Right renal cortex interstitium (tissue), 3 donors: Measurements from ENCODE around the gene OR52D1. TPM values are rescaled to one million over a fixed set of nuclear protein-coding genes. Genes with fewer than 3 reads are reported as not detected.

ENCODE experiments used
- DNase-seq, 3 donors: peaks; one replicate each; pipeline ENCODE4 v3.0.0-alpha.2; 2013; ENCODE audit warnings: low read depth in 3 of 3, low spot score in 2 of 3
- polyA plus RNA-seq, 3 donors: library from polyadenylated mRNA; unstranded; fragments of 120-200 nt; gene quantifications; one replicate each; pipeline ENCODE4 v1.2.1, GENCODE V29; 2013; ENCODE audit not compliant: insufficient read length in 3 of 3

Gene OR52D1
- polyA plus RNA-seq, 3 donors: not detected

DNA sequence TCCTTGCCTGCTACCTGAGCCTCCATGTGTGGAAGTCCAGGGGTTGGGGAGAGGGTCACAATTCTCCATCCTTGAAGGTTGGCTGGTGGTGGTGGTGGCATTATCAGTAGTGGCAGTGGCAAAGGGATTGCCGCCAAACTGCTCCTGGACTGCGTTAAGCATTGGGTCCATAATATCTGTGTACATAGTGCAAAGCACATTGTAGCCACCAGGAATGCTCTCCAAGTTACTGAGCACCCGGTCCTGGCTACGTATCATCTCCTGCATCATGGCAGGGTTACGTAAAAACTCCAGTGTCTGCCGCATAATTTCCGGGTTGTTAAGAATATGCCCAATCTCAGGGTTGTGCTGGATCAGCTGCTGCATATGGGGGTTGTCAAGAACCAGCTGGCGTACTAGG lies 20.1 kb downstream of the OR52D1 start:
- DNase-seq: no peak

GRCh38 chr11:5509803-5510202 lies 21.3 kb downstream of the OR52D1 start, which contains the start of gene UBQLN3:
TSS of gene UBQLN3 (minus strand) at chr11:5509957. CDS start at chr11:5509558, 399 bp downstream.
- no peak for DNase-seq

DNA sequence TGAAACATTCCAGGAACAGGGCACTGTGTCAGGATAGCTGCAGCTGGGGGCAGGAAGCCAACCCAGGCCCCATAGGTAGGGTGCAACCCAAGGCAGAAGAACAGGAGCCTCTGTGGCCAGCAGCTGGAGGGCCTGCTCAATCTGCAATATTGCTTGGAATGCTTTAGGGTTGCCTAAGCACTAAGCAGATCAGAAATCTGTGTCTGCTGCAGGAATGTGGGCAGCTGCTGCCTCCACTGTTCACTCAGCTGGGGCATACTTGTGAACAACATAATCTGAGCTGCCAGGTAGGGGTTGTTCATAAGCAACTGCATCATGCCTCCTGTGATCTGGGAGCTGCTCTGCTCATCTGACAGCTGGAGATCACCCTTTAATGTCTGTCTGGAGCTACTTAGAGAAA lies 26.4 kb downstream of the OR52D1 start:
- no peak for DNase-seq

DNA sequence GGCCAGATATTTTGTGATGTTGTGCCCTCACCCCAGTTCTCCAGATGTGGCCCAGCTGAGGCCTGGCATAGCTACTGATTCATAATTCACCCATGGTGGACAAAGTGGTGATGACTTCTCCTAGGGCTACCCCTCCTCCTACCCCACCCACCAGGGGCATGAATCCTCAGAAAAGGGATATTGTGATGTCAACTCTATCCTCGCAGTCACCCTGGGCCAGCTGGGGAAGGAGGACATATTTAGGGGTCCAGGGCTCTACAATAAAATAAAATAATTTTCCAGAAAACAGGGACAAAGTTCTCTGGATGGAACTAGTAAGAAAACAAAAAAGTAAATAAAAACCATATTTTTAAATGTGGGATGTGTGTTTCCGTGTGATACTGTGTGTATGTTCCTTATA lies 28.1 kb downstream of the OR52D1 start, which contains the start of gene UBQLNL:
TSS of gene UBQLNL (minus strand) at position 101 of the 400 bp plus-strand sequence. CDS start 258 bp downstream, outside the sequence.
- no peak for DNase-seq

DNA sequence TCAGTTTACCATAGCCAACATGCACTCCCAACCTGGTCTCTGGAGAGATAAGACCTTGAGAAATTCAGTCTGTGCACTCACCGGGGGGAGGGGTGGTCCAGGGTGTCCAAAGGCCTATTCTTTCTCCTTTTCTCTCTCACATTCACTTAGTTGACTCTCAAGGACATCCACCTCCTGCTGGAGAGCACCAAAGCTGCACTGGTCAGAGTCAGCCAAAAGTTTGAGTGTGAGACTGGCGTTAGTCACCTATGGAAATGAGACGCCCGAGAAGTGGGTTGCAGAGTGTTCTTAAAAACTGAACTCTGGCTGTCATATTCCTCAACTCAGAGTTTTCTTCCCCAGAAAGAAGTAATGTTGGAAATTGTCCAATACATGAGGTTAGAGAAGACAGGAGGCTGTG lies 33.1 kb downstream of the OR52D1 start:
- DNase-seq: no peak

- no peak for DNase-seq
Measured at GRCh38 chr11:5522308-5522707, 33.8 kb downstream of the OR52D1 start.

GRCh38 chr11:5524756-5525155 lies 36.3 kb downstream of the OR52D1 start:
- DNase-seq: no peak

GRCh38 chr11:5527716-5528115 lies 39.2 kb downstream of the OR52D1 start:
- DNase-seq: no peak

GRCh38 chr11:5528495-5528894 lies 40.0 kb downstream of the OR52D1 start:
- DNase-seq: no peak

DNA sequence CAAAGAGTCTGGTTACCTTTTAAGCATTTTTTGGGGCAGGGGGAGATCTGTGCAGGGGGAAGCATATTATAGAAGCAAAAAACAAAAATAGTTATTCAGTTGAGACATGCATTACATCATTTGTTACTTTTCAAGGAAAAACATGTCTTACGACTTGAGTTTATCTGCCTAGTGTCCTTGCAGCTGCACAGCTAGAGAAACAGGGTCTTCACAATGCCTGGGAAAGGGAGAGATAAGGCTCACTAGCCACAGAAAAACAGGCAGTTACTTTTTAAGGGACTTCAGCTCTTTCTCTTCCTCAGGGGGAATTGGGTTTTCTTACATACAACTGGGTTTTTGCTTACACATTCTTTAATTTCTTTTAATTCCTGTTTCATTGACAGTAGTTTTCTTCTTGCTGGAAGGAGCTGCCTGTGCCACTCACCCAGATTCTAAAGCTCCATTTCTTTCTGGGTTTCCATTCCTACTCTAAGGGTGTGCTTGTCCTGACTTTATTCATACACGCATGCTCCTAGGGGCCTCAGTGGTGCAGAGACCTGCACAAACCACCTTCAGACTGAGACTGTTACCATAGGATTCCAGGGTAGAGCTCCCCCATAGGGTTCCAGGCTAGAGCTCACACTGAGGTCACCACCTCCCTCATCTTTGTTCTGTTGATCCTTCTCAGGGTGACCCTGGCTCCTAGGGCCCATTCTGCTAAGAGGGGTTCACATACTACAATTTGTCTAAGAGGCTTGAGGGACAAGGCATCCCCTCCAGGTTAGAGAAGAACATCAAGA lies 42.8 kb downstream of the OR52D1 start:
- DNase-seq: no peak

DNA sequence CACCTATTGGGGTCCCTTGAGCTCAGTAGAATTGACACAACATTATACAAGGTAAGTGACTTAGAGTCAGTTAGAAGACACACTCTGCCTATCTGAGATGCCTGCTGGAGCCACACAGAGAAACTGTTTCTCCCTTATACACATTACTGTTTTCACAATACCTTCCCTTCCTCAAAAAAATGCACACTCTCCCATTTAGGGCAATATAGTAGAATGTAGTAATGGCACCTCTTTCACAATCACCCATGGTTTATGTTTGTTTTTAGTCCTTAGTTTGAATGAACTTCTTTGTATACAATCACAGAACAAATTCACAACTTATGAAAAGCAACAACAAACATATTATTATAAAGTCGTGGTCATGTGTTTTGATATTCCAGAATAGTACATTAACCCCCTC lies 45.6 kb downstream of the OR52D1 start:
- DNase-seq: no peak

DNA sequence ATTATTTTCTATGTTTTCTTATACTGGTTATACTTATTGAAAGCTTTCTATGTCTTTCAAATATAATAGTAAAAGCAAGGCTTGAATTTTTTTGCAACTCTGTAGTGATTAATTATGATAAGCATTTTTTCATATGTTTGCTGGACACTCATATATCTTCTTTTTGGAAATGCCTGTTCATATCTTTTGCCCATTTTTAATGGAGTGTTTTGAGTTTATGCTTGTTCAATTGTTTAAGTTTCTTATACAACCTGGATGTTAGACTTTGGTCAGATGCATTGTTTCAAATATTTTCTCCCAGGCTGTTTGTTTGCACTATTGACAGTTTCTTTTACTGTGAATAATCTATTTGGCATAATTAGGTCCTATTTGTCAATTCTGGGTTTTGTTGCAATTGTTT lies 48.0 kb downstream of the OR52D1 start:
- DNase-seq: no peak

Other genes starting within 250 kb of the OR52D1 start
- gene HBG1, start 238.8 kb upstream of the OR52D1 start, polyA plus RNA-seq: 1 to 10 TPM; 3.5 to 6.3 (median 5.8) TPM
- gene HBG2, start 233.9 kb upstream of the OR52D1 start, polyA plus RNA-seq: 1,000 to 10,000 TPM; 2,105 to 2,538 (median 2,461) TPM
- 10 to 100 TPM in 1 of 3 donors, 1 to 10 TPM in 2; 7.4 to 13.8 (median 8.1) TPM for gene HBE1, start 218.7 kb upstream of the OR52D1 start, polyA plus RNA-seq
- gene OR51B4, start 186.7 kb upstream of the OR52D1 start, polyA plus RNA-seq: under 1 TPM in 1 of 3 donors, not detected in 2; 0.22 TPM
- gene OR51B2, start 164.4 kb upstream of the OR52D1 start, polyA plus RNA-seq: not detected
- under 1 TPM; 0.14 to 0.49 (median 0.14) TPM for gene OR51B5, start 145.2 kb upstream of the OR52D1 start, polyA plus RNA-seq
- gene OR51B6, start 137.2 kb upstream of the OR52D1 start, polyA plus RNA-seq: not detected
- gene OR51M1, start 104.9 kb upstream of the OR52D1 start, polyA plus RNA-seq: not detected
- gene OR51Q1, start 66.6 kb upstream of the OR52D1 start, polyA plus RNA-seq: not detected
- gene OR51I1, start 47.2 kb upstream of the OR52D1 start, polyA plus RNA-seq: not detected
- not detected for gene OR51I2, start 39.4 kb upstream of the OR52D1 start, polyA plus RNA-seq
- not detected for gene UBQLN3, start 21.3 kb downstream of the OR52D1 start, polyA plus RNA-seq
- under 1 TPM; 0.43 to 0.57 (median 0.43) TPM for gene UBQLNL, start 28.0 kb downstream of the OR52D1 start, polyA plus RNA-seq
- not detected for gene OR52H1, start 59.9 kb downstream of the OR52D1 start, polyA plus RNA-seq
- not detected for gene OR52B6, start 92.2 kb downstream of the OR52D1 start, polyA plus RNA-seq
- gene TRIM6, start 108.0 kb downstream of the OR52D1 start, polyA plus RNA-seq: 10 to 100 TPM; 15.8 to 64.3 (median 50.1) TPM
- 10 to 100 TPM in 1 of 3 donors, 1 to 10 TPM in 2; 6.7 to 11.4 (median 8.8) TPM for gene TRIM34, start 136.3 kb downstream of the OR52D1 start, polyA plus RNA-seq
- 10 to 100 TPM; 35.7 to 44.1 (median 44.0) TPM for gene TRIM5, start 196.4 kb downstream of the OR52D1 start, polyA plus RNA-seq
- 1 to 10 TPM; 7.0 to 9.9 (median 7.3) TPM for gene TRIM22, start 201.1 kb downstream of the OR52D1 start, polyA plus RNA-seq
- gene OR56B1, start 247.8 kb downstream of the OR52D1 start, polyA plus RNA-seq: not detected